HL-60 (cell line): ENCODE measurements around the gene FBXO47.

Source experiments
- CTCF ChIP-seq: IDR thresholded peaks from one replicate; pipeline ENCODE4 v1.5.1; 2011; ENCODE audit warnings: low read length, control low read depth, inconsistent platforms; ENCODE audit not compliant: insufficient read depth
- POLR2AphosphoS5 ChIP-seq: IDR thresholded peaks from 2 replicates; pipeline ENCODE4 v1.6.1; 2012; ENCODE audit warnings: low read depth

DNA sequence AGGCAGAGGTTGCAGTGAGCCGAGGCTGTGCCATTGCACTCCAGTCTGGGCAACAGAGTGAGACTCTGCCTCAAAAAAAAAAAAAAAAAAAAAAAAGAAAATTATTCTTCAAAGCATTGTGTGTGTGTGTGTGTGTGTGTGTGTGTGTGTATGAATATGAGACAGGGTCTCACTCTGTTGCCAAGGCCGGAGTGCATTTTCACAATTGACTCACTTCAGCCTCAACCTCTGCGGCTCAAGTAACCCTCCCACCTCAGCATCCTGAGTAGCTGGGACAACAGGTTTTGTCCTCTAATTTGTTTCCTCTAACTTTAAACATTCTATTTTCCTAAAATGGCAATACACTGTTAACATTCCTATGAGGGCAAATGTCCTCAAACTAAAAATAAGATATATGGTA is 7.7 kb downstream of the FBXO47 start:
- TF ChIP-seq CTCF = no peak
- TF ChIP-seq POLR2AphosphoS5 = no peak
